GM13976 (cell line): ENCODE data around the gene RS1.

Source experiments
- DNase-seq: peaks from one replicate; pipeline ENCODE4 v3.0.0; 2012; ENCODE audit warnings: low spot score
- CTCF ChIP-seq: IDR thresholded peaks from 2 replicates; pipeline ENCODE4 v1.5.1; 2012; ENCODE audit warnings: borderline replicate concordance, mild to moderate bottlenecking; ENCODE audit not compliant: insufficient read depth; ENCODE audit errors: extremely low read depth, missing control alignments, control extremely low read depth
- in situ Hi-C: fragments of 300-500 bp; cut with MboI; formaldehyde crosslinking; loops from one replicate; pipeline ENCODE4 v1.12.0; 2022; ENCODE audit warnings: low sequenced_read_pairs, mixed read lengths, inconsistent platforms; ENCODE audit not compliant: unreplicated experiment

Gene RS1

GRCh38 chrX:18701621-18702361 lies 29.9 kb upstream of the RS1 start:
- no peak for DNase-seq

GRCh38 chrX:18698737-18699650 lies 27.1 kb upstream of the RS1 start:
- no peak for TF ChIP-seq CTCF
- no peak for DNase-seq
- in situ Hi-C loops: no loop called here

More at GRCh38 chrX:18701621-18702361, 29.9 kb upstream of the RS1 start:
- TF ChIP-seq CTCF: no peak
- in situ Hi-C loops: no loop called here

- in situ Hi-C loops: no loop called here
- TF ChIP-seq CTCF: no peak
- DNase-seq: no peak
Observed at GRCh38 chrX:18696653-18697052, 24.7 kb upstream of the RS1 start.

GRCh38 chrX:18692541-18692940 lies 20.6 kb upstream of the RS1 start:
- in situ Hi-C loops: no loop called here
- TF ChIP-seq CTCF: no peak
- no peak for DNase-seq

GRCh38 chrX:18691431-18691830 lies 19.5 kb upstream of the RS1 start:
- DNase-seq: no peak
- in situ Hi-C loops: no loop called here
- no peak for TF ChIP-seq CTCF

- TF ChIP-seq CTCF: no peak
- no peak for DNase-seq
- in situ Hi-C loops: no loop called here
Observed at GRCh38 chrX:18687856-18688495, 16.1 kb upstream of the RS1 start.
